Motor neuron (in vitro differentiated cells): Measurements from ENCODE around the gene JMJD8. TPM values are rescaled to one million over a fixed set of nuclear protein-coding genes. Genes with fewer than 3 reads are reported as not detected.

Experiments
- ATAC-seq, 8 experiments: fragments of 200-7000 bp; cut with Tn5 transposase; replicated peaks in 6 of 8; 2 replicates each; pipeline ENCODE4 v1.8.0; 2021; ENCODE audit warnings: mild to moderate bottlenecking in 8 of 8, moderate library complexity in 8 of 8
- H3K27ac ChIP-seq, 2 donors: fragments of 250-450 bp; sonication (Bioruptor Pico); 2 replicates each; pipeline ENCODE4 v1.9.0; 2021; ENCODE audit warnings: antibody characterized with exemption in 2 of 2, mild to moderate bottlenecking in 2 of 2, moderate library complexity in 1 of 2
- H3K4me1 ChIP-seq, 2 donors: fragments of 250-450 bp; sonication (Bioruptor Pico); replicated peaks in 1 of 2; 2 replicates each; pipeline ENCODE4 v1.6.1; 2021; ENCODE audit warnings: antibody characterized with exemption in 2 of 2, mild to moderate bottlenecking in 2 of 2, moderate library complexity in 1 of 2
- H3K4me3 ChIP-seq, 5 donors: fragments of 250-450 bp; sonication (Bioruptor Pico); 2 replicates each; pipeline ENCODE4 v1.9.0; 2021; ENCODE audit warnings: antibody characterized with exemption in 5 of 5, mild to moderate bottlenecking in 5 of 5, moderate library complexity in 4 of 5
- WGBS, 10 experiments: fragments of 450-650 bp; shearing (Covaris generic); methylation state at CpG; one replicate each; pipeline ENCODE4 v1.0.0; 2022; 5-methylcytosine and 5-hydroxymethylcytosine counted together
- in situ Hi-C, 9 experiments: fragments of 400-800 bp; cut with MboI; loops; one replicate each; pipeline ENCODE4 v1.15.0; 2021; ENCODE audit warnings: low sequenced_read_pairs in 9 of 9, low pct_unique_long_range_greater_than_20kb in 2 of 9; ENCODE audit not compliant: unreplicated experiment in 9 of 9
- total RNA-seq, 8 experiments: library from RNA; unstranded; fragments of 300-600 nt; gene quantifications; 2 replicates each; pipeline versions ENCODE4 v1.2.3 to v1.2.4, GENCODE V29; 2022

JMJD8 gene
- total RNA-seq, 8 experiments from 2014 or later = 18.1 to 56.4 (median 33.2) TPM

GRCh38 chr16:648781-649589, 35.1 kb downstream of the JMJD8 start, which contains the start of gene WDR90:
Gene WDR90 (plus strand): TSS chr16:649365. CDS start chr16:649417, 52 bp downstream.
- peak within 1 kb of the TSS; percentile 51 to 93 (median 77) for H3K4me3 ChIP-seq
- in situ Hi-C loops = no loop called here
- WGBS, 10 experiments = 0 to 15% (median 1%) methylated on average over 1 to 7 of the region's 91 CpGs; no CpG with 5 or more reads in 4 of the 10 experiments
- peak; percentile 81 to 91 (median 85) for ATAC-seq
- H3K27ac ChIP-seq = peak within 1 kb of the TSS; percentile 96 to 98
- peaks cover 18 to 19% of the 10 kb centered on the region in 2 donors for H3K4me1 ChIP-seq

- ATAC-seq = peak in 3 of 8 experiments; percentile 3 to 10 (median 7)
- in situ Hi-C loops = no loop called here
- Histone ChIP-seq H3K4me3 (peak overlapping the region; percentile 51 to 93 (median 77)), H3K27ac (peak overlapping the region; percentile 96 to 98), H3K4me1 (peaks cover 18 to 19% of the 10 kb centered on the region in 2 donors)
- 0 to 63% (median 40%) methylated on average over 1 to 8 of the region's 24 CpGs; no CpG with 5 or more reads in 3 of the 10 experiments for WGBS, 10 experiments
Observed at GRCh38 chr16:648071-648780, 35.9 kb downstream of the JMJD8 start.

GRCh38 chr16:647173-647902, 36.8 kb downstream of the JMJD8 start:
- Histone ChIP-seq H3K4me3 (no peak overlapping the region), H3K27ac (no peak overlapping the region), H3K4me1 (peaks cover 25 to 26% of the 10 kb centered on the region in 2 donors)
- in situ Hi-C loops = no loop called here
- WGBS, 10 experiments = 100% methylated on average over 1 of the region's 25 CpGs; no CpG with 5 or more reads in 9 of the 10 experiments
- no peak for ATAC-seq

- Histone ChIP-seq H3K4me3 (no peak overlapping the region), H3K4me1 (peaks cover 25 to 26% of the 10 kb centered on the region in 2 donors), H3K27ac (no peak overlapping the region)
- no peak for ATAC-seq
- in situ Hi-C loops = no loop called here
- 67 to 100% methylated on average over 2 to 3 of the region's 22 CpGs; no CpG with 5 or more reads in 8 of the 10 experiments for WGBS, 10 experiments
Observed at GRCh38 chr16:646679-647172, 37.4 kb downstream of the JMJD8 start.

GRCh38 chr16:645852-646678, 38.1 kb downstream of the JMJD8 start:
- 80 to 100% (median 84%) methylated on average over 1 to 8 of the region's 32 CpGs; no CpG with 5 or more reads in 6 of the 10 experiments for WGBS, 10 experiments
- Histone ChIP-seq H3K4me1 (peaks cover 25 to 26% of the 10 kb centered on the region in 2 donors), H3K4me3 (no peak overlapping the region), H3K27ac (no peak overlapping the region)
- in situ Hi-C loops = no loop called here
- no peak for ATAC-seq

- no peak overlapping the region for H3K4me3 ChIP-seq
- in situ Hi-C loops = no loop called here
- 0 to 100% (median 100%) methylated on average over 1 to 4 of the region's 12 CpGs; no CpG with 5 or more reads in 5 of the 10 experiments for WGBS, 10 experiments
- H3K27ac ChIP-seq = no peak overlapping the region
- no peak for ATAC-seq
- H3K4me1 ChIP-seq = peaks cover 13 to 14% of the 10 kb centered on the region in 2 donors
Observed at GRCh38 chr16:644556-644955, 39.6 kb downstream of the JMJD8 start.

GRCh38 chr16:643050-643368, 41.1 kb downstream of the JMJD8 start:
- Histone ChIP-seq H3K4me3 (peak overlapping the region; percentile 48 to 86 (median 61)), H3K4me1 (peaks cover 18 to 19% of the 10 kb centered on the region in 2 donors), H3K27ac (no peak overlapping the region)
- in situ Hi-C loops = no loop called here
- 53 to 94% (median 90%) methylated on average over 2 to 4 of the region's 13 CpGs; no CpG with 5 or more reads in 7 of the 10 experiments for WGBS, 10 experiments
- ATAC-seq = no peak

- H3K4me3 ChIP-seq = peak overlapping the region; percentile 48 to 86 (median 61)
- peak; percentile 39 to 60 (median 46) for ATAC-seq
- peaks cover 22 to 23% of the 10 kb centered on the region in 2 donors for H3K4me1 ChIP-seq
- in situ Hi-C loops = no loop called here
- WGBS, 10 experiments = 0 to 30% (median 18%) methylated on average over 2 to 6 of the region's 72 CpGs; no CpG with 5 or more reads in 7 of the 10 experiments
- peak overlapping the region; percentile 76 to 87 for H3K27ac ChIP-seq
Observed at GRCh38 chr16:642189-643049, 41.7 kb downstream of the JMJD8 start.

- in situ Hi-C loops = no loop called here
- WGBS, 10 experiments = 0% methylated on average over 4 of the region's 81 CpGs; no CpG with 5 or more reads in 9 of the 10 experiments
- peak; percentile 57 to 75 (median 69) for ATAC-seq
- peaks cover 25 to 26% of the 10 kb centered on the region in 2 donors for H3K4me1 ChIP-seq
- peak within 1 kb of the TSS; percentile 48 to 86 (median 61) for H3K4me3 ChIP-seq
- H3K27ac ChIP-seq = peak within 1 kb of the TSS; percentile 76 to 87
Observed at GRCh38 chr16:641326-642188, 42.6 kb downstream of the JMJD8 start, which contains the start of gene MCRIP2. Gene MCRIP2 (plus strand): TSS chr16:641828. CDS start chr16:641992, 164 bp downstream.

- H3K4me3 ChIP-seq = peak overlapping the region in 2 of 5 donors; percentile 74 to 86
- H3K27ac ChIP-seq = no peak overlapping the region
- in situ Hi-C loops = no loop called here
- ATAC-seq = no peak
- WGBS, 10 experiments = no CpG with 5 or more reads among the region's 5 CpGs
- peaks cover 25 to 26% of the 10 kb centered on the region in 2 donors for H3K4me1 ChIP-seq
Observed at GRCh38 chr16:640614-641013, 43.5 kb downstream of the JMJD8 start.
